SKM-1 treated with dmso at 0.1 percent for 144 hours (cell line): ENCODE measurements around the gene KIFBP.
A peak's percentile ranks its signal among the peaks of the same experiment; 100 is the strongest.

Experiments
- DNase-seq: peaks from one replicate; lab custom pipeline; 2025; ENCODE audit not compliant: unreplicated experiment; lab: John Stamatoyannopoulos, UW

KIFBP gene

DNA sequence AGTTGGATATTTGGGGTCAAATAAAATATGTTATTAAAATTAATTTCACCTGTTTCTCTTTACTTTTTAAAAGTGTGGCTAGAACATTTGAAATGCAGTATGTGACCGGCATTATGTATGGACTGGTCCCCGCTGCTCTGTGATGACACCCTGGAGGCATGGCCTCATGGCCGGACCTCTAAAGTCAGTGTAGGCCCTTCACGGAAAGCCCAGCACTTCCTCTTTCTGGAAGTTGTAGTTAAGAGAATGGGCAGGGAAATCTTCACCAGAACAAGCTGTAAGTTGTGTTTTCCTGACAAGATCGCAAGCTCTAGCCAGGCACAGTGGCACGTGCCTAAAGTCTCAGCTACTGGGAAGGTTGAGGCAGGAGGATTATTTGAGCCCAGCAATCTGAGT is 61.0 kb downstream of the KIFBP start:
- peak; percentile 70 for DNase-seq

DNA sequence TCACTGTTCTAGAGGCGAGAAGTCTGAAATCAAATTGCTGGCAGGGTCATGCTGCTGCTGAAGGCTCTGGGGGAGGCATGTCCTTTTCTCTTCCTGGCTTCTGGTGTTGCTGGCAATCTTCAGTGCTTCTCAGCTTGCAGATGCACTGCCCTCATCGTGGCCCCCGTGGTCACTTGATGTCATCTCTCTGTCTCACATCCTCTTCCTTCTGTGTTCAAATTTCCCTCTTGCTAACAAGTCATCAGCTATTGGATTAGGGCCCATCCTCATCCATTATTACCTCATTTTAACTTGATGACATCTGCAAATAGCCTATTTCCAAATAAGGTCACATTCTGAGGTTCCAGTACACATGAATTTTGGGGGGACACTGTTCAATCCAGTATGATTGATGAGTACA is 62.7 kb downstream of the KIFBP start:
- peak; percentile 74 for DNase-seq

DNA sequence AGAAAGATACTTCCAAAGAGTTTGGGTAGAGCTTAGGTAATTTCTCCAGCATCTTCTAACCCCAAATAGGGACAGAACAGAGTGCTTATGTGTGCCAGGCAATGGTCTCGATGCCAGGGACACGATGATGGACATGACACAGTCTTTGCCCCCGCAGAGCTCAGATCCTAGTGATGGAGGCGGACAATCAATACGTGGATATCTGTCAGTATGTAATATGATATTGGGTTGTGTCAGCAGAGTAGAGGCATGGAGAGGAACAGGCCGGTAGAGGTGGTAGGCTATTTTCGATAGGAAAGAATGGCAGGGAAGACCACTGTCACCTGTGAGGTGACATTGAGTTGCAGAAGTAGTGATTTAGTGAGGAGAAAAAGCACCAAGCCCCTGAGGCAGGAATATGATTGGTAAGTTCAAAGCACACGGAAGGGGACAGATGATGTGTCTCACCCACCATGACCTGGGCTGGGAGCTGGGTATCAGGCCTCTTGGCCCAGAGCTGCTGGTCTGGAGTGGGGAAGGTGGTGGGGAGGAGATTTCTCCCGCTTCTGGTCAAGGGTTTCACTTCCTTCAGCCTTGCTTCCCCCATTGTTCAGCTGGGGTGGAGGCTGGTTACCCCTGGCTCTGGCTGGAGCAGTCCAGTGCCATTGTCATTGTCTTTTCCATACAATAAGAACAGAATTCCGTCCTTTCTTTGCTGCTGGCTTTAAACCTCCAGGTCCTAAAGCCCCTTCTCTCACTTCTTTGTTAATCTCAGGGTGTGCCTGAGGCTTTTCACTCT is 63.3 kb downstream of the KIFBP start:
- no peak for DNase-seq

DNA sequence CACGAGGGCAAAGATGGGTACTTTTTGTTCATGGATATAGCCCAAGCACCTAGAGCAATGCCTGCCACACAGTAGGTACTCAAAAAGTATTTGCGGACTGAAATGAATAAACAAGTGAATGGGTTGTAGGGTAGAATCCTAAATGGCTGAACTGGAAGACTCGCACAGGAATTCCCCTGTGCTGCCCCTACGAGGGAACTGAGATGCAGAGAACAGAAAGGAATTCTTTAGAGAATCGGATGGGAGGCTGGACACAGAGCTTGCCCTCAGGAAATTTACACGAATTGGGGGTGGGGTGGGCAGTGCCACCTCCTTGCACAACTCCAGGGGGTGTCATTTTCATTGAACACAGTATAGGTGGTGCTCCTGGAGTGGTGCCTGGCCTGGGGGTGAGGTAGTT is 64.1 kb downstream of the KIFBP start:
- no peak for DNase-seq

DNA sequence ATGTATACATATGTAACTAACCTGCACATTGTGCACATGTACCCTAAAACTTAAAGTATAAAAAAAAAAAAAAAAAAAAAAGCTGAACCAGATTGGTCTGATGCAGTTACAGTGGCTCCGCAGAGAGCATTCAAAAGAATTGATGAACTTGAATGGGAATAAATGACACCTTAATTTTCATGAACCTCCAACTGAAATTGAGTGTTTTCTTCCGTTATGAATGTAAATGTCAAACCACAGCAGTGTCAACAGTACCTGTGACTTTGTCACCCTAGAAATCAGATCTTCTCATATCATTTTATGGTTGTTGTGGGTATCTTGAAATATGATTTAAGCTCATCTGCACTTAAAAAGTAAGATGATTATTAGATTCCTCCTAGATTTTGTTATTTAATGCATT is 66.6 kb downstream of the KIFBP start:
- DNase-seq = no peak

DNA sequence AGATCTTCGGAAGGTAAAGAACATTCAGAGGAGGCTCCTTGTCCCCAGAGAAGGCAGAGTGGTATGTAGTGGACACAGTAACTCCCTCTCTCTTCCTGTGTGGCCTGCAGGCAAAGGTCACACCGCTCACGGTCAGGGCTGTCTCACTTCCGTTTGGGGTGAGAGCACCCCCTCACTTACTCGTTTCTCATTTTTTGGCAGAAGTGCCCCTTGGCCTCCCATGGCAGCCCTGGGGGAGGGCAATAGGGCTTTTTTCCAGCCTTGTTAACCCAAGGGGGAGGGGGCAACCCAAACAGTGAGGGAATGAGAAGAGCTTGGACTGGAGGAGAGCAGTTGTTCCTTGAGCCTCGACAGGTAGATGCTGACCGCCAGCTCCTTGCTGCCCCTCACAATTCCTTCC is 67.5 kb downstream of the KIFBP start:
- DNase-seq = peak; percentile 64

DNA sequence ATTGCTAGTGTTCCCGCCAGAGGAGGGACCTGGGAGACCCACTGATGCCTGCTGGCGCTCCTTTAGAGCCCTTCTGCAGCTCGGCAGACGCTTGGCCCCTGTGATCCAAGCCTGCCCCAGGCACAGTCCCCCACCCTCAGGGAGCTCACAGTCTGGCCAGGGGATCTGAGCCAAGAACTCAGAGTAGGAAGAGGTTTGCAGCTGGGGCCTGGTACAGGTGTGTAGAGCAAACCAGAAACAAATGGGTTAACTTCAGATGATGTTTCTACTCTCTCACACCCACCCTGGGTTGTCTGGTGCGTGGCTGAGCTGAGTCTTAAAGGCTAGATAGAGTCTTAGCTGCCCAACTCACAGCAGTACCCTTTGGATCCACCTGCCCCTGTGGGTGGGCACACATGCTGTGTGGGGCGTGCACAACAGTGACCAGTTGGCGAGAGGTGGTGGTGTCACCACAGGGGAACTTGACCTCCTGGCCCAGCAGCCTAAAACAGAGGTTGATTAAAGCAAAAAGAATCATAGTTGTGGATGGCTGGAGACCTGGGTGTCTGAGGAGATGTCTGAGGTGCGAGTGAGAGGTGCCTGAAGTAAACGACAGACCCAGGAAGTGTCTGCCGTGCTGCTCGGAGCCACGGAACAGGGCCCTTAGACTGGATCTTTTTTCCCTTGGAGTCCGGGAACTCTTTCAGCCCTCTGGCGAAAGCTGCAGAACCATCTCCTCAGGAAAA is 68.1 kb downstream of the KIFBP start:
- DNase-seq = no peak

DNA sequence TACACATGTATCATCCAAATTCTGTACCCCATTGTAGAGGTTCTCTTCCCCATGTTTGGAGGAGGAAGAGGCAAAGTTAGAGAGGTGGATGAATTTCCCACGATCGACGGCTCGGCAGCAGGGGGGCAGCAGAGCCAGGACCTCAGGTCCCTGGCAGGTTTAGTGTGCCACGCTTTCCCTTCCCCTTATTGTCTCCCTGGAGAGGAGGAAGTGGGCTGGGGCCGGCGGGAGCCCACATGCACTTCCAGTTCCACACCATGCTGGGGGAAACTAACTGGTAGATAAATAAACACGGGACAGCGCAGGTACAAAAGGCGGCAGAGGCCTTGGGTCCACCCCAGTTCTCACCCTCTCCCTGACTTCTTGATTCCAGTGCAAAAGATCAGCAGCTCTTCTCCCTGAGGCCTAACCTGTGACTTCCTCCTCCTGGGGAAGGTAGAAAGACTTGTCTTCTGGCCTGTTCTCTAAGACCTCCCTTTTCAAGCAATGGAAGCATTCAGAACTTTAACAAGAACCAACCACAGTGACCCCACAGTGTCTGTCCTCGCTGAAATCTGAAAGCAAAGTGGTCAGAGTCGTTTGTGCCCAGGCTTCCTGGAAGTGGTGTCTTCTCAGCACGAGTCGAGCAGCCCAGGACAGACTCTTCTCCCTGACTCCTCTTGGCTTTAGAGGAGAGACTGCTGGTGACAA is 68.8 kb downstream of the KIFBP start:
- DNase-seq = peak; percentile 68

DNA sequence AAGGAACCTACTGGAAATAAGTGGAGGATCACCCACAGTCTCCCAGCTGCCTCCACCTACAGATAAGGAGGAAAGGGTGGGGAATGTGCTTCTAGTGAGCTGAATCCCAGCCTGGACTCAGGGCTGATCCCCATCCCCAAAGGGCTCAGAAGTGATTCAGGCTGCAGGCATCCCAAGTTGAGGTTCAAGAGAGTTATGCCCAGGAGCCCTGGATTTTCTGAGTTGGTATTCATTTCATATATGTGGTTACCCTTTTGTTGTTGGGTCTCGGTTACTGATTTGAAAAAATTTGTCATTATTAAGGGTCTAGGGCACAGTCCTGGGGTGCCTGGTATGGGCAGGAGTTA is 69.3 kb downstream of the KIFBP start:
- no peak for DNase-seq

DNA sequence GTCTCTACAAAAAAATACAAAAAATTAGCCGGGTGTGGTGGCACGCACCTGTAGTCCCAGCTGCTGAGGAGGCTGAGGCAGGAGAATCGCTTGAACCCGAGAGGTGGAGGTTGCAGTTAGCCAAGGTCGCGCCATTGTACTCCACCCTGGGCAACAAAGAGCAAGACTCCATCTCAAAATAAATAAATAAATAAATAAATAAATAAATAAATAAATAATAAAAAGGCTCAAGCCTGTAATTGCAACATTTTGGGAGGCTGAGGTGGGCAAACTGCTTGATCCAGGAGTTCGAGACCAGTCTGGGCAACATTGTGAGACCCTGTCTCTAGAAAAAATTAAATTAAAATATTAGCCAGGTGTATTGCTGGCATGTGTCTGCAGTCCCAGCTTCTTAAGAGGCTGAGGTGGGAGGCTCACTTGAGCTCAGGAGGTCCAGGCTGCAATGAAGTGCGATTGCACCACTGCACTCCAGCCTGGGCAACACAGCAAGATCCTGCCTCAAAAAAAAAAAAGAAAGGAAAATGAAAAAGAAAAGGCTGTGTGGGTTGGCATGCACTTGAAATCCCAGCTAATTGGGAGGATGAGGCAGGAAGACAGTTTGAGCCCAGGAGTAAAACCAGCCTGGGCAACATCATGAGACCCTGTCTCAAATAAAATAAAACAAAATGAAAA is 71.7 kb downstream of the KIFBP start:
- DNase-seq = no peak

DNA sequence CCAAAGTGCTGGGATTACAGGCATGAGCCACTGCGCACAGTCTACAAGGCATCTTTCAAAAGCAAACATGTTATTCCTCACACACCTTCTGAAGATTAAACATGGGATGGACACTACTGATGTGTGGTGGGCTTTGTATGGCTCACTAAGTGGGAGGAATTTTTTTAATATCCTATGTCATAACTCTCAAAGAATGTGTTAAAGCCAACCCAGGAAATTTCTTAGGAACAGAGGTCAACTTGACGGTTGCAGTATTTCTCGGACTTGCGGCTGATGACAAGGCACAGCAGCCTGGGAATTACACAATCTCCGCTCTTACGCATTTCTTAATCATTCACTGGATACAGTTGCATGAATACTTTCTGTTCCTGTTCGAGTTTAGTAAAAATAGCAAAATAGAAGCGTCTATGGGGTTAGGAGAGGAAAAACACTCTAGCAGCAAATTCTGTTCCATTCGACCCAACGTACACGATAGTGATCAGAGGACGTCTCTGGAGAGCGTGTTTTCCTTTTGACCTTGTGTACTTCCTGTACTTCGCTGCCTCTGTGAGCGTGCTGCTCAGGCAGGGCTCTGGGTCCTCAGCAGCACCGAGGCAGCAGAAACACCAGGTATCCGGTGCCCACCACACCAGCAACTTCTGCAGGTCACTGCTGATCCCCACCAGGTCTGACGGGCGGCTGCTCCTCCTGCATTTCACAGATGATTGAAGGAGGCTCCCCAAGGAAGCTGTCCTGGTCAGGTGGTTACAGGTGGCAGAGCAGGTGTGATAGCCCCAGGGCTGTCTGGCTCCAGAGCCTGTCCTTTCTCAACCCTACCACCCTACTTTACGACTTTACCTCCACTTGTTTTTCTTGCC is 72.9 kb downstream of the KIFBP start:
- DNase-seq = peak; percentile 98

DNA sequence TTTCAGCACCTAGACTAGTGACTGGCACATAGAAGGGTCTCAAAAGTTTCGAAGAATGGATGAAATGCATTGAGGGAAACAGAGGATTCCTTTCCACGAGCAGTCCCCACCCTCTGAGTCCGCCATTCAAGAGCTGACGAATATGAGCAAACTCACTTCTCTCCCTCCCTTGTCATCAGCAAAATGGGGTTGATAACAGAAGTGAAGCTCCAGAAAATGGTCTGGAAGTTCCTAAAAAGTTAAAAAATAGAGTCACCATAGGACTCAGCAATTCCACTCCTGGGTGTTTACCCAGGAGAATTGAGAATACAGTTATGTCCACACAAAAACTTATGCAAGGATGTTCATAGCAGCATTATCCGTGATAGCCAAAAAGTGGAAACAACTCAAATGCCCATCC is 74.3 kb downstream of the KIFBP start:
- DNase-seq = no peak

DNA sequence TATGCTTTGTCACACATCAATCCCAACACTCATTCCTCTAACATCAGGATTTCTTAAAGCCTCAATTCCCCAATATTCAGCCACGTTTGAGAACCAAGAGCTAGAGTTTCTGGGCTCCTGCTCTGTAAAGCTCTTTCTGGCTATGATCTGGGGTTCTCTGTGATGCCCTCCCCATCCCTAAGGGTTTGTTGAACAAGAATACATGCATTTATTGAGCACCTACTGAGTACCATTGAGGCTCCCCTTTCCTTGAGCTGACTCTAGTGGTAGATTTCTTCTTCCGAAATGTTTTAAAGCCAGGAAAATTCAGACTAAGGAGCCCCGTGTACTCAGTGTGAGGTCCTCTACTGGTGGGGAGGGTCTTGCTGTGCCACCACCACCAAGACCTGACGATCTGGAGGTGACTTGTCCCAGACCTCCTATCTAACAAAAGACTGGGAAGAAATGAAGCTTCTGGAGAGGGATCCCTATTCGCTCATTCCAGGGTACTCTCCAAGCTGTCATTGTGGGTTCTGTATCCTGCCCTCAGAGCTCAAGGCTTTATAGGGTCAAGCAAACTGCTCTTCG is 76.2 kb downstream of the KIFBP start:
- no peak for DNase-seq

DNA sequence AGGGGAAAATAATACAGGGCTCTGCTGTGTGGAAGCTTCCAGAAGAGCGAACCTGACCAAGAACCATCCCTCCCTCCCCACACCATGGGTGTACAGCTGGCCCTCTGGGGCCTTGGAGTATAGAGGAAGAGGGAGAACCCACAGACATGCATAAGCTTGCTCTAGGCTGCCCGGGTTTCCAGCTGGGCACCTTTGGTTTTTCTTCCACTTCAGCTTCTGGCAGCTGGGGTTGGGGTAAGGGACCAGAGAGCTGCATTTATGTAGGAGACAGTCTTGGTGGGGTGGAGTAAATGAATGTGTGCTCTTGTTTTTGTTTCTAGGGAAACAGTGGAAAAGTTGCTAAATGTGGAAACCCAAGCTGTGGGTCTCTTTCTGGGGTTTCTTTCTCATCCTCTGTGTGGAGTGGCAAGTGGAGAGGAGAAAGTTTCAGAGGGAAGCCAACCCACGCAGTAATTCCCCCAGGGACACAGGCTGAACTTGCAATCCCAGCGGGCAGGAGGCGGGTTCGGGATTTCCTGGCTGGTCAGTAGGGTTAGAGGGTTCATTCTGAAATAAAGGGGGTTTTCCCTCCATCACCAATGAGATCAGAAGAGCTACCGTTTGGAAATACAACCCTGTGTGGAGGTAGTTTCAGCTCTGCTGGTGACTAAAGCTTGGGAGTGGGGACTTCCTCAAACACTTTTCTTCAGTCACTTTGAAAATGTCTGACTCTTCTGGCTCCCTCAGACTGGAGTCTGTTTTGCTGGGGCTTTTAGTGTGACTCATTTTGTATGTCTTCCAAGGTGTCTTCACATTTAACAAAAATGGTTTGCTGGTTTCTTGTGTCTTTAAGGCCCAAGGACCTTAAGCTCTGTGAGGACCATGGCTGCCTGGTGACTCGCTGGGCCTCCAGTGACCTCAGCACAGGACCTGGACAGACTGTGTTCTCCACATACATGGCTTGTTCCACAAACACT is 77.1 kb downstream of the KIFBP start:
- peak; percentile 64 for DNase-seq
